Measurements from ENCODE around the gene STOML1.

DNA sequence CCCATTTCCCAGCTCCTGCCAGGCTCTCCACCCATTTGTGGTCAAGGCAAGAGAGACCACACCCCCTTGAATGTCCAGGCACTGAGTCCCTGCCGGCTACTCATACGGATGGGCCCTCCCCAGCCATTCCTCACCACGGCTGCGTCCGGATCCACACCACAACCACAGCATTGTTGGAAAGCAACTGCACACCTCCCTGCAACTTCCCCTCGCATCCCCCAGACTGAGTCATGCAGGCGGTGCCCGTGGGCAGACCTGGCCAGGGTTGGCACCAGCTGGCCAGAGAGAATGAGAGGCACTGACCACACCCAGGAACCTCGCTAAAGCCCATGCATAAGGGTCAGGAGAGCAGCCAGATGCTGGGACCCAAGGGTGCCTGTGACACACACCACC is 35.4 kb downstream of the STOML1 start:
- TF ChIP-seq CTCF (IDR thresholded peaks at IDR 0.05) (no peak), POLR2A (IDR thresholded peaks at IDR 0.05) (no peak)
